Cardiac ventricle fibroblast (primary cell): Measurements from ENCODE around the gene LHX6. TPM values are rescaled to one million over a fixed set of nuclear protein-coding genes. Genes with fewer than 3 reads are reported as not detected.

Experiments used
- total RNA-seq: library from RNA; depleted of rRNA; stranded (reverse); fragments of >200 nt; gene quantifications from 2 replicates; pipeline ENCODE4 v1.2.3, GENCODE V29; 2015

LHX6 gene
- 0.05 and 0.81 TPM in 2 replicates for total RNA-seq

DNA sequence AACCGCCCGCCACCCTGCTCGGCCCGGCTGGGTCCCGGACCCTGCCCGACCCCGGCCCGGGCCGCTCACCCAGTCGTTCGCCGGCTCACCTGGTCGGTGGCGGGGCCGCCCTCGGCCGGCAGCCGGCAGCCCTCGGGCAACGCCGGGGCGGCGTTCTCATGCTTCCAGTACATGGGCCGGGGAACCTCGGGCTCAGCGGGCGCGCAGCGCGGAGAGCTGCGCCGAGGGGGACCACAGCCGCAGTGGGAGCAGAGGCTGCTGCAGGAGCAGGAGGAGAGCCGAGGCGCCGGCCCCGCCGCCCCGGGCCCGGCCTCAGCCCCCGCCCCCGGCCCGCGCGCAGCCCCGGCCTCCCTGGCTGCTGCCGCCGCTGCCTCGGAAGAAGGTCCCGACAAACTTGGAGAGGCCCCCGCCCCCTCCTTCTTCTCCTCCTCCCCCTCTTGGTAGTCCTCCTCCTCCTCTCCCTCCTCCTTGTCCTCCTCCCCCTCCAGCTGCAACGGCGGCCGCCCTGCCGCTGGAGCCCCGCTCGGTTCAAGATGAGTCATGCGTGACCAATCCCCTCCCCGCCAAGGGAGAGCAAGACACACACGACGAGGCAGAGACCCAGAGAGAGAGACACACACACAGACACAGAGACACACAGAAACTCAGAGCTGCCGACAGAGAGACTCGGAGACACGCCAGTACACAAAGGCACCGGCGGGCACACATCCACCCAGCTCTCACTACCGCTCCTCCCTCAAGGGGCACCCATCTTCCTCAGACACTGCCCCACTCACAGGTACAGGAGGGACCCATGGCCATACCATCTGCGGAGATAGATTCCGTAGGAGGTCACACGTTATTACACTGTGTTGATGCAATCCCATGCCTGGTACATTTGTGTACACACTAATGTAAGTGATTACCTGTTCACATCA, at the start of gene LHX6:
Gene LHX6, minus strand, starts transcription at position 390 of the 917 bp plus-strand sequence. Its CDS starts 217 bp downstream, at position 173.

DNA sequence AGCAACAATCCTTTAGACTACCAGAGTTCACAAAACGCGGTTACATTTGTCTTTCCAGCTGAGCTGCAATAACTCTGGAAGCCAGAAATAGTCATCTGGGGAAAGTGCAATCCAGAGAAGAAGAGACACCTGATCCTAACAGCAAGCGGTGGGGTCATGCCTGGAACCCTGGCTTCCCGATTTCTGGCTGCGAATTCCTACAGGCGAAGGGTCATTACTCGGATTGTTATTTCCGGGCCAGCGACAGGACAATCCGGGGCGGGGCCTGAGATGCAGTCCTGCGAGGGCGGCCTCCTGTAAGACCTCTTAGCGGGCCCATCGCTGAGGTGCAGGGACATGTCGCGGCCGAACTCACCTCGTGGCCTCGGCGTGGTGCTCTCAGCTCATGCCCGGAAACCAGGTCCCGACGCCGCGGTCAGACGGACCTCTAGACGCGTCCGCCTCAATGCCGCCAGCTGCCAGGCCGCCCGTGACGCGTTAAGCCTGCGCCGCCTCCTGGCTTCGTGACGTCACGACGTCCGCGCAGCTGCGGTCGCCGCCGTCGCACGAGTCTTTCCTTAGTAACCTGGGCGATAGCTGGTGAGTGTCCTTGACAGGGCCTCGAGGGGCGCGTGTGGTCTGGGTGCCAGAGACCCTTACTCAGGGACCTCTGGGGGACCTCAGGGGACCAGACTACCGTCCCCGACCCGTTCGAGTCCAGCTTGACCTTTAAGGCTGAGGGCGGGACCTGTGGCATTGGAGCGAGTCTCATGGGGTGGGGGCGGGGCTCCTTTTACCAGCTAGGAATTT, 35.8 kb upstream of the LHX6 start, which contains the start of the genes MRRF and RBM18:
Gene MRRF, plus strand, starts transcription at position 523 of the 789 bp plus-strand sequence. CDS start 6,010 bp downstream, outside the sequence.
Gene RBM18, minus strand, starts transcription at position 481 of the 789 bp plus-strand sequence. CDS start 3,348 bp downstream, outside the sequence.

GRCh38 chr9:122159026-122159924, 69.5 kb downstream of the LHX6 start, which contains the start of the genes MORN5 and NDUFA8:
MORN5 (plus strand) TSS chr9:122159908; CDS start chr9:122159973, 65 bp downstream.
NDUFA8 (minus strand) TSS chr9:122159779; CDS start chr9:122159677, 102 bp downstream.

Other genes starting within 250 kb of the LHX6 start
- gene TTLL11, start 135.6 kb downstream of the LHX6 start, total RNA-seq, result 4.1 and 10.2 TPM in 2 replicates
- 26.9 and 36.6 TPM in 2 replicates for gene NDUFA8, start 69.2 kb downstream of the LHX6 start, total RNA-seq
- gene MORN5, start 69.0 kb downstream of the LHX6 start, total RNA-seq, result not detected in 2 replicates
- gene RBM18, start 35.9 kb upstream of the LHX6 start, total RNA-seq, result 7.3 and 10.9 TPM in 2 replicates
- gene MRRF, start 35.9 kb upstream of the LHX6 start, total RNA-seq, result 21.8 and 25.7 TPM in 2 replicates
- gene PTGS1, start 142.1 kb upstream of the LHX6 start, total RNA-seq, result 122 and 135 TPM in 2 replicates
- gene OR1J1, start 249.0 kb upstream of the LHX6 start, total RNA-seq, result not detected in 2 replicates